K562 (cell line): ENCODE measurements around the gene RNF17. TPM values are rescaled to one million over a fixed set of nuclear protein-coding genes. Genes with fewer than 3 reads are reported as not detected.
A peak's percentile ranks its signal among the peaks of the same experiment; 100 is the strongest.

ENCODE experiments used
- ARID1B ChIP-seq: fragments of 450-650 bp; IDR thresholded peaks from 2 replicates; pipeline ENCODE4 v1.6.1; 2016; ENCODE audit warnings: antibody characterized with exemption, mild to moderate bottlenecking, inconsistent platforms
- CHD4 ChIP-seq: fragments of 200-600 bp; sonication (generic); IDR thresholded peaks from 3 replicates; pipeline ENCODE4 v1.6.1; 2012; ENCODE audit warnings: low read depth, mild to moderate bottlenecking, mixed read lengths, low read length, inconsistent platforms; ENCODE audit not compliant: insufficient read depth, insufficient replicate concordance, poor library complexity, severe bottlenecking
- GATAD2B ChIP-seq: fragments of 450-650 bp; IDR thresholded peaks from 2 replicates; pipeline ENCODE4 v1.6.1; 2017; ENCODE audit warnings: mild to moderate bottlenecking, borderline replicate concordance
- KLF1 ChIP-seq: fragments of 450-650 bp; IDR thresholded peaks from 2 replicates; pipeline ENCODE4 v1.6.1; 2016; ENCODE audit warnings: missing genetic modification characterization, missing compliant biosample characterization
- MAFG ChIP-seq: fragments of 450-650 bp; conservative IDR thresholded peaks from 2 replicates; pipeline ENCODE4 v1.6.1; 2016; ENCODE audit warnings: missing genetic modification characterization, missing compliant biosample characterization
- SNRNP70 ChIP-seq: fragments of 200-400 bp; formaldehyde crosslinking; optimal IDR thresholded peaks from 2 replicates; pipeline ENCODE3; 2017; ENCODE audit warnings: low read depth, low read length
- ZNF133 ChIP-seq: fragments of 250-450 bp; sonication (Bioruptor Pico); IDR thresholded peaks from 2 replicates; pipeline ENCODE4 v1.4.0; 2020; ENCODE audit warnings: mild to moderate bottlenecking
- ZNF431 ChIP-seq: sonication (generic); formaldehyde crosslinking; IDR thresholded peaks from 2 replicates; pipeline ENCODE4 v1.8.0; 2022; ENCODE audit warnings: mild to moderate bottlenecking, missing genetic modification reagents
- ZNF699 ChIP-seq: fragments of 250-450 bp; sonication (Bioruptor Pico); IDR thresholded peaks from 2 replicates; pipeline ENCODE4 v1.8.0; 2021; ENCODE audit warnings: mild to moderate bottlenecking, moderate library complexity; ENCODE audit not compliant: insufficient replicate concordance
- ZNF76 ChIP-seq: fragments of 250-450 bp; sonication (Bioruptor Pico); IDR thresholded peaks from 2 replicates; pipeline ENCODE4 v1.4.0; 2020; ENCODE audit warnings: mild to moderate bottlenecking, moderate library complexity, borderline replicate concordance
- ZZZ3 ChIP-seq: fragments of 450-650 bp; IDR thresholded peaks from 2 replicates; pipeline ENCODE4 v1.6.1; 2016; ENCODE audit warnings: antibody characterized with exemption, mild to moderate bottlenecking, moderate library complexity
- polyA plus RNA-seq, 8 experiments: library from polyadenylated mRNA; depleted of rRNA in 4 of 8; stranded (reverse) in 5 of 8; unstranded in 3 of 8; fragments of >200 nt; fragmentation: Nextera tagmentation in 2 of 8; fragmentation: Illumina TruSeq in 1 of 8; extraction: Ambion mirVana in 2 of 8; extraction: Trizol in 1 of 8; gene quantifications; 2 replicates each; pipeline versions ENCODE4 v1.2.1 to v1.2.3, GENCODE V29; 2011 to 2014; ENCODE audit warnings: inconsistent platforms in 1 of 8, missing spikeins in 1 of 8
- total RNA-seq, 7 experiments: library from RNA; depleted of rRNA in 6 of 7; stranded (reverse); fragments of >200 nt in 6 of 7; fragmentation: Illumina TruSeq in 2 of 7; extraction: Trizol in 2 of 7; gene quantifications; 2 replicates each; pipeline versions ENCODE4 v1.2.1 to v1.2.3, GENCODE V29; 2011 to 2021; ENCODE audit warnings: low replicate concordance in 1 of 7
- TF ChIP-seq, protein P1 (sequence below), 2 experiments: fragments of 450-650 bp; IDR thresholded peaks; 2 replicates each; pipeline ENCODE4 v1.6.1; 2016; ENCODE audit warnings: mild to moderate bottlenecking in 2 of 2, borderline replicate concordance in 1 of 2, low read depth in 1 of 2, moderate library complexity in 1 of 2
- TF ChIP-seq, protein P2 (sequence below): fragments of 250-450 bp; sonication (Bioruptor Pico); IDR thresholded peaks from 2 replicates; pipeline ENCODE4 v1.5.0; 2021
- TF ChIP-seq, protein P3 (sequence below), 2 experiments: fragments of 450-650 bp in 1 of 2; IDR thresholded peaks; 2 replicates each; pipeline ENCODE4 v1.6.1; 2011 to 2017; ENCODE audit warnings: low read depth in 2 of 2, antibody characterized with exemption in 1 of 2, borderline replicate concordance in 1 of 2, low read length in 1 of 2, mild to moderate bottlenecking in 1 of 2, mixed read lengths in 1 of 2; ENCODE audit not compliant: control insufficient read depth in 1 of 2

Gene RNF17
- total and polyA plus RNA-seq, 9 of the 15 experiments (the other 6 are each of a cell fraction or from before 2014, with no cell fraction given), result 0.11 to 0.90 (median 0.58) TPM

GRCh38 chr13:24922745-24923591 lies 159.0 kb downstream of the RNF17 start (continued):
- no peak for TF ChIP-seq GATAD2B
- no peak for TF ChIP-seq ZNF699 (CRISPR knock-in tag)
- peak; percentile 50 for TF ChIP-seq MAFG
- no peak for TF ChIP-seq ZZZ3
- TF ChIP-seq ARID1B, result 0 out of 2 replicates have a peak, but pooled peaks have one; percentile 13
- TF ChIP-seq, protein P1, sequence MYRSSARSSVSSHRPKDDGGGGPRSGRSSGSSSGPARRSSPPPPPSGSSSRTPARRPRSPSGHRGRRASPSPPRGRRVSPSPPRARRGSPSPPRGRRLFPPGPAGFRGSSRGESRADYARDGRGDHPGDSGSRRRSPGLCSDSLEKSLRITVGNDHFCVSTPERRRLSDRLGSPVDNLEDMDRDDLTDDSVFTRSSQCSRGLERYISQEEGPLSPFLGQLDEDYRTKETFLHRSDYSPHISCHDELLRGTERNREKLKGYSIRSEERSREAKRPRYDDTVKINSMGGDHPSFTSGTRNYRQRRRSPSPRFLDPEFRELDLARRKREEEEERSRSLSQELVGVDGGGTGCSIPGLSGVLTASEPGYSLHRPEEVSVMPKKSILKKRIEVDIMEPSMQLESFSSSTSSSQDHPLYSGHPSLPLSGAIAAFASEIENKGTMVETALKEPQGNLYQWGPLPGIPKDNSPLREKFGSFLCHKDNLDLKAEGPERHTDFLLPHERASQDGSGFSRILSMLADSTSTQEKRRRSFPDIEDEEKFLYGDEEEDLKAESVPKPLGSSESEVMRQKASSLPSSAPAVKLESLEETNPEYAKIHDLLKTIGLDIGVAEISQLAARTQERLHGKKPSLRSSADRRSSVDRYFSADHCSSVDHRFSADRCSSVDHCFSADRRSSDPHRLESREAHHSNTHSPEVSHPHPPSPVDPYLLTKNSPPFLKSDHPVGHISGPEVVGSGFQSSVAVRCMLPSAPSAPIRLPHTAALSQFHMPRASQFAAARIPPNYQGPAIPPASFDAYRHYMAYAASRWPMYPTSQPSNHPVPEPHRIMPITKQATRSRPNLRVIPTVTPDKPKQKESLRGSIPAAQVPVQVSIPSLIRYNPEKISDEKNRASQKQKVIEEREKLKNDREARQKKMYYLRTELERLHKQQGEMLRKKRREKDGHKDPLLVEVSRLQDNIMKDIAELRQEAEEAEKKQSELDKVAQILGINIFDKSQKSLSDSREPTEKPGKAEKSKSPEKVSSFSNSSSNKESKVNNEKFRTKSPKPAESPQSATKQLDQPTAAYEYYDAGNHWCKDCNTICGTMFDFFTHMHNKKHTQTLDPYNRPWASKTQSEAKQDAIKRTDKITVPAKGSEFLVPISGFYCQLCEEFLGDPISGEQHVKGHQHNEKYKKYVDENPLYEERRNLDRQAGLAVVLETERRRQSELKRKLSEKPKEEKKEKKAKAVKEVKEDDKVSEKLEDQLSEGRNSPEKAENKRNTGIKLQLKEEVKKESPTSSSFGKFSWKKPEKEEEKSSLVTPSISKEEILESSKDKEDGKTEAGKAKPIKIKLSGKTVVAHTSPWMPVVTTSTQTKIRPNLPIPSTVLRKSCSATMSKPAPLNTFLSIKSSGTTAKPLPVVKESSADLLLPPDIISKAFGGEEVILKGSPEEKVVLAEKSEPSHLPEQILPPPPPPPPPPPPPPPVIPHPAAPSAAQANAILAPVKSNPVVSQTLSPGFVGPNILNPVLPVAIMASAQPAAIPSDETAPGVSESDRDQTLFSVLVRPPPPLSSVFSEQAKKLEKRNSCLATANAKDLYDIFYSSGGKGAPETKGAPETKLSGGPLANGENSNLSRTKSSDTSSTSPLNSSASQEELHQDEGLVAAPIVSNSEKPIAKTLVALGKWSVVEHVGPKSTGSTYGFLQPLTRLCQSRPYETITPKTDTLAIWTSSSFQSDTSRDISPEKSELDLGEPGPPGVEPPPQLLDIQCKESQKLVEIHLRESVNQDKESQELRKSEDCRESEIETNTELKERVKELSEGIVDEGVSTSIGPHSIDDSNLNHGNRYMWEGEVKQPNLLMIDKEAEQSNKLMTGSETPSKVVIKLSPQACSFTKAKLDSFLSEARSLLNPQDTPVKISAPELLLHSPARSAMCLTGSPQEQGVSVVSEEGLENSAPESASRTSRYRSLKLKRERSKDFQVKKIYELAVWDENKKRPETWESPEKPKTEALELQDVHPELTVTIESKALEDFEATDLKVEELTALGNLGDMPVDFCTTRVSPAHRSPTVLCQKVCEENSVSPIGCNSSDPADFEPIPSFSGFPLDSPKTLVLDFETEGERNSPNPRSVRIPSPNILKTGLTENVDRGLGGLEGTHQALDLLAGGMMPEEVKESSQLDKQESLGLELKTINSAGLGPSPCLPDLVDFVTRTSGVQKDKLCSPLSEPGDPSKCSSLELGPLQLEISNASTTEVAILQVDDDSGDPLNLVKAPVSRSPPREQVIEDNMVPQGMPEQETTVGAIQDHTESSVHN (IDR thresholded peaks at IDR 0.05; ENCODE audit: borderline replicate concordance in 1 of 2, low read depth in 1 of 2), result no peak
- TF ChIP-seq ZNF133 (CRISPR knock-in tag), result no peak
- peak; percentile 96 for TF ChIP-seq KLF1 (tag)
- TF ChIP-seq, protein P2, sequence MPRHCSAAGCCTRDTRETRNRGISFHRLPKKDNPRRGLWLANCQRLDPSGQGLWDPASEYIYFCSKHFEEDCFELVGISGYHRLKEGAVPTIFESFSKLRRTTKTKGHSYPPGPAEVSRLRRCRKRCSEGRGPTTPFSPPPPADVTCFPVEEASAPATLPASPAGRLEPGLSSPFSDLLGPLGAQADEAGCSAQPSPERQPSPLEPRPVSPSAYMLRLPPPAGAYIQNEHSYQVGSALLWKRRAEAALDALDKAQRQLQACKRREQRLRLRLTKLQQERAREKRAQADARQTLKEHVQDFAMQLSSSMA (CRISPR knock-in tag), result no peak
- TF ChIP-seq, protein P3, sequence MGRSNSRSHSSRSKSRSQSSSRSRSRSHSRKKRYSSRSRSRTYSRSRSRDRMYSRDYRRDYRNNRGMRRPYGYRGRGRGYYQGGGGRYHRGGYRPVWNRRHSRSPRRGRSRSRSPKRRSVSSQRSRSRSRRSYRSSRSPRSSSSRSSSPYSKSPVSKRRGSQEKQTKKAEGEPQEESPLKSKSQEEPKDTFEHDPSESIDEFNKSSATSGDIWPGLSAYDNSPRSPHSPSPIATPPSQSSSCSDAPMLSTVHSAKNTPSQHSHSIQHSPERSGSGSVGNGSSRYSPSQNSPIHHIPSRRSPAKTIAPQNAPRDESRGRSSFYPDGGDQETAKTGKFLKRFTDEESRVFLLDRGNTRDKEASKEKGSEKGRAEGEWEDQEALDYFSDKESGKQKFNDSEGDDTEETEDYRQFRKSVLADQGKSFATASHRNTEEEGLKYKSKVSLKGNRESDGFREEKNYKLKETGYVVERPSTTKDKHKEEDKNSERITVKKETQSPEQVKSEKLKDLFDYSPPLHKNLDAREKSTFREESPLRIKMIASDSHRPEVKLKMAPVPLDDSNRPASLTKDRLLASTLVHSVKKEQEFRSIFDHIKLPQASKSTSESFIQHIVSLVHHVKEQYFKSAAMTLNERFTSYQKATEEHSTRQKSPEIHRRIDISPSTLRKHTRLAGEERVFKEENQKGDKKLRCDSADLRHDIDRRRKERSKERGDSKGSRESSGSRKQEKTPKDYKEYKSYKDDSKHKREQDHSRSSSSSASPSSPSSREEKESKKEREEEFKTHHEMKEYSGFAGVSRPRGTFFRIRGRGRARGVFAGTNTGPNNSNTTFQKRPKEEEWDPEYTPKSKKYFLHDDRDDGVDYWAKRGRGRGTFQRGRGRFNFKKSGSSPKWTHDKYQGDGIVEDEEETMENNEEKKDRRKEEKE (IDR thresholded peaks at IDR 0.05; ENCODE audit: borderline replicate concordance in 1 of 2, control insufficient read depth in 1 of 2, low read depth in 2 of 2, low read length in 1 of 2), result 0 out of 4 replicates have a peak, but pooled peaks of 1 of the 2 experiments have one; percentile 12
- no peak for TF ChIP-seq ZNF76 (CRISPR knock-in tag)
- no peak for TF ChIP-seq ZNF431 (CRISPR knock-in tag)
- no peak for TF ChIP-seq SNRNP70
- TF ChIP-seq CHD4, result no peak
